Measurements from ENCODE around the gene OR51F1.

OR51F1 gene

GRCh38 chr11:4782454-4782853 lies 12.7 kb upstream of the OR51F1 start:
- Histone ChIP-seq H3K9ac (ENCODE audit: low read depth, low read length, poor library complexity, severe bottlenecking) (no peak overlapping the region), H3F3A (ENCODE audit: low read depth) (no peaks in the 10 kb centered on the region), H3K4me1 (ENCODE audit: insufficient read depth, low read length, poor library complexity, severe bottlenecking) (no peaks in the 10 kb centered on the region), H3K27me3 (ENCODE audit: insufficient read depth, low read length, poor library complexity, severe bottlenecking) (no peaks in the 10 kb centered on the region), H3K79me2 (ENCODE audit: insufficient read depth, low read length) (no peaks in the 10 kb centered on the region), H2AFZ (ENCODE audit: low read length) (no peak overlapping the region), H4K20me1 (ENCODE audit: insufficient read depth, low read length, poor library complexity, severe bottlenecking) (no peaks in the 10 kb centered on the region), H3K4me3 (ENCODE audit: low read length, poor library complexity, severe bottlenecking) (no peak overlapping the region), H3K4me2 (ENCODE audit: low read depth, low read length, poor library complexity, severe bottlenecking) (no peak overlapping the region), H3K36me3 (ENCODE audit: insufficient read depth, low read length) (no peaks in the 10 kb centered on the region), H3K9me3 (ENCODE audit: insufficient read depth, low read depth, low read length) (no peaks in the 10 kb centered on the region), H3K9me2 (replicated peaks; ENCODE audit: low read depth, low read length) (no peaks in the 10 kb centered on the region)
- TF ChIP-seq CTCF (conservative IDR thresholded peaks at IDR 0.05; ENCODE audit: low read length) (no peak), EZH2phosphoT487 (IDR thresholded peaks at IDR 0.05; ENCODE audit: borderline replicate concordance) (no peak)

GRCh38 chr11:4768094-4768493 lies 1.6 kb downstream of the OR51F1 start:
- Histone ChIP-seq H3K4me2 (ENCODE audit: low read depth, low read length, poor library complexity, severe bottlenecking) (no peak overlapping the region), H3F3A (ENCODE audit: low read depth) (no peaks in the 10 kb centered on the region), H3K79me2 (ENCODE audit: insufficient read depth, low read length) (no peaks in the 10 kb centered on the region), H4K20me1 (ENCODE audit: insufficient read depth, low read length, poor library complexity, severe bottlenecking) (no peaks in the 10 kb centered on the region), H3K36me3 (ENCODE audit: insufficient read depth, low read length) (no peaks in the 10 kb centered on the region), H3K27me3 (ENCODE audit: insufficient read depth, low read length, poor library complexity, severe bottlenecking) (no peaks in the 10 kb centered on the region), H3K9me2 (replicated peaks; ENCODE audit: low read depth, low read length) (no peaks in the 10 kb centered on the region), H3K4me3 (ENCODE audit: low read length, poor library complexity, severe bottlenecking) (no peak overlapping the region), H2AFZ (ENCODE audit: low read length) (no peak overlapping the region), H3K4me1 (ENCODE audit: insufficient read depth, low read length, poor library complexity, severe bottlenecking) (no peaks in the 10 kb centered on the region), H3K9me3 (ENCODE audit: insufficient read depth, low read depth, low read length) (no peaks in the 10 kb centered on the region), H3K9ac (ENCODE audit: low read depth, low read length, poor library complexity, severe bottlenecking) (no peak overlapping the region)
- TF ChIP-seq EZH2phosphoT487 (IDR thresholded peaks at IDR 0.05; ENCODE audit: borderline replicate concordance): no peak
- TF ChIP-seq CTCF (conservative IDR thresholded peaks at IDR 0.05; ENCODE audit: low read length): no peak

GRCh38 chr11:4766420-4767043 lies 3.2 kb downstream of the OR51F1 start:
- TF ChIP-seq CTCF (conservative IDR thresholded peaks at IDR 0.05; ENCODE audit: low read length) (no peak), EZH2phosphoT487 (IDR thresholded peaks at IDR 0.05; ENCODE audit: borderline replicate concordance) (no peak)
- Histone ChIP-seq H3F3A (ENCODE audit: low read depth) (no peaks in the 10 kb centered on the region), H3K36me3 (ENCODE audit: insufficient read depth, low read length) (no peaks in the 10 kb centered on the region), H3K9me3 (ENCODE audit: insufficient read depth, low read depth, low read length) (no peaks in the 10 kb centered on the region), H3K79me2 (ENCODE audit: insufficient read depth, low read length) (no peaks in the 10 kb centered on the region), H3K4me2 (ENCODE audit: low read depth, low read length, poor library complexity, severe bottlenecking) (no peak overlapping the region), H2AFZ (ENCODE audit: low read length) (no peak overlapping the region), H4K20me1 (ENCODE audit: insufficient read depth, low read length, poor library complexity, severe bottlenecking) (no peaks in the 10 kb centered on the region), H3K4me1 (ENCODE audit: insufficient read depth, low read length, poor library complexity, severe bottlenecking) (no peaks in the 10 kb centered on the region), H3K9ac (ENCODE audit: low read depth, low read length, poor library complexity, severe bottlenecking) (no peak overlapping the region), H3K4me3 (ENCODE audit: low read length, poor library complexity, severe bottlenecking) (no peak overlapping the region), H3K27me3 (ENCODE audit: insufficient read depth, low read length, poor library complexity, severe bottlenecking) (no peaks in the 10 kb centered on the region), H3K9me2 (replicated peaks; ENCODE audit: low read depth, low read length) (no peaks in the 10 kb centered on the region)

Data from Loucy (cell line).